Prostate gland (tissue), 2 donors: ENCODE data around the gene ZER1. TPM values are rescaled to one million over a fixed set of nuclear protein-coding genes. Genes with fewer than 3 reads are reported as not detected.

Source experiments
- DNase-seq: peaks from one replicate; pipeline ENCODE4 v3.0.0-alpha.2; 2019; ENCODE audit warnings: low spot score
- H3K27ac ChIP-seq, 2 donors: fragments of 200-600 bp; sonication (generic); 2 replicates each; pipeline ENCODE4 v1.5.1; 2017 to 2019
- H3K27me3 ChIP-seq: fragments of 200-600 bp; sonication (generic); replicated peaks from 2 replicates; pipeline ENCODE4 v1.5.1; 2019; ENCODE audit not compliant: insufficient read depth
- H3K36me3 ChIP-seq, 2 donors: fragments of 200-600 bp; sonication (generic); 1 replicate in 1 of 2; 2 replicates in 1 of 2; pipeline versions ENCODE4 v1.5.1 to v1.8.1; 2017 to 2019
- H3K4me1 ChIP-seq: fragments of 200-600 bp; sonication (generic); replicated peaks from 2 replicates; pipeline ENCODE4 v1.5.1; 2019
- H3K4me3 ChIP-seq, 2 donors: fragments of 200-600 bp; sonication (generic); 2 replicates each; pipeline ENCODE4 v1.5.1; 2017 to 2019
- H3K9me3 ChIP-seq: fragments of 200-600 bp; sonication (generic); 2 replicates; pipeline ENCODE4 v1.5.1; 2017
- CTCF ChIP-seq, 4 experiments: fragments of 200-600 bp in 2 of 4; fragments of 450-650 bp in 2 of 4; sonication (generic) in 2 of 4; IDR thresholded peaks; 1 replicate in 3 of 4; 2 replicates in 1 of 4; pipeline ENCODE4 v1.5.1; 2016 to 2019; ENCODE audit warnings: antibody characterized with exemption in 4 of 4, mild to moderate bottlenecking in 2 of 4, moderate library complexity in 2 of 4
- POLR2A ChIP-seq: fragments of 450-650 bp; IDR thresholded peaks from one replicate; pipeline ENCODE4 v1.6.1; 2016; ENCODE audit warnings: antibody characterized with exemption, mild to moderate bottlenecking
- POLR2AphosphoS5 ChIP-seq: sonication (generic); formaldehyde crosslinking; IDR thresholded peaks from one replicate; pipeline ENCODE4 v1.6.1; 2017; ENCODE audit warnings: antibody characterized with exemption
- WGBS: methylation state at CpG from one replicate; pipeline ENCODE4 v1.1.5; 2018; 5-methylcytosine and 5-hydroxymethylcytosine counted together
- intact Hi-C: fragments of 100-400 bp; cut with DNase I; formaldehyde crosslinking; loops from one replicate; pipeline ENCODE4 v1.14.2; 2022
- total RNA-seq, 2 donors: library from RNA; depleted of rRNA; stranded (reverse); fragments of >200 nt; gene quantifications; one replicate each; pipeline ENCODE4 v1.1.0, GENCODE V29; 2016

The ZER1 gene
- total RNA-seq, 2 donors from 2014 or later = 86.6 to 122 TPM

- intact Hi-C loops = no loop called here
- Histone ChIP-seq H3K4me1 (no peaks in the 10 kb centered on the region), H3K27me3 (no peaks in the 10 kb centered on the region), H3K9me3 (no peaks in the 10 kb centered on the region), H3K4me3 (no peak overlapping the region), H3K36me3 (no peaks in the 10 kb centered on the region), H3K27ac (no peak overlapping the region)
- TF ChIP-seq CTCF (IDR thresholded peaks at IDR 0.05) = no peak
- no peak for TF ChIP-seq POLR2A
- TF ChIP-seq POLR2AphosphoS5 = no peak
- no peak for DNase-seq
- 88% methylated on average over 19 of the region's 22 CpGs for WGBS
These were observed 50.8 kb downstream of the ZER1 start for GRCh38 chr9:128720841-128721486.

GRCh38 chr9:128719919-128720605 is 51.7 kb downstream of the ZER1 start:
- H3K4me1 ChIP-seq = no peaks in the 10 kb centered on the region
- DNase-seq = no peak
- no peaks in the 10 kb centered on the region for H3K9me3 ChIP-seq
- H3K36me3 ChIP-seq = no peaks in the 10 kb centered on the region
- WGBS = 89% methylated on average over 30 of the region's 30 CpGs
- no peaks in the 10 kb centered on the region for H3K27me3 ChIP-seq
- intact Hi-C loops = no loop called here
- no peak overlapping the region for H3K27ac ChIP-seq
- no peak overlapping the region for H3K4me3 ChIP-seq
- TF ChIP-seq POLR2AphosphoS5 (no peak), CTCF (IDR thresholded peaks at IDR 0.05) (no peak), POLR2A (no peak)

- Histone ChIP-seq H3K4me1 (no peaks in the 10 kb centered on the region), H3K27ac (no peak overlapping the region), H3K9me3 (no peaks in the 10 kb centered on the region), H3K27me3 (no peaks in the 10 kb centered on the region), H3K4me3 (no peak overlapping the region), H3K36me3 (no peaks in the 10 kb centered on the region)
- 72% methylated on average over 5 of the region's 5 CpGs for WGBS
- intact Hi-C loops = no loop called here
- TF ChIP-seq POLR2A = no peak
- no peak for TF ChIP-seq CTCF (IDR thresholded peaks at IDR 0.05)
- TF ChIP-seq POLR2AphosphoS5 = no peak
- no peak for DNase-seq
These were observed 53.3 kb downstream of the ZER1 start for GRCh38 chr9:128718475-128718874.

GRCh38 chr9:128718047-128718446 is 53.7 kb downstream of the ZER1 start:
- TF ChIP-seq CTCF (IDR thresholded peaks at IDR 0.05) (no peak), POLR2A (no peak)
- no peak for DNase-seq
- Histone ChIP-seq H3K9me3 (no peaks in the 10 kb centered on the region), H3K36me3 (no peaks in the 10 kb centered on the region), H3K27ac (no peak overlapping the region), H3K27me3 (no peaks in the 10 kb centered on the region), H3K4me1 (no peaks in the 10 kb centered on the region), H3K4me3 (no peak overlapping the region)
- 81% methylated on average over 8 of the region's 8 CpGs for WGBS
- intact Hi-C loops = no loop called here
